Mesenchymal stem cell (in vitro differentiated cells and primary cell): Measurements from ENCODE around the gene METTL13.

Experiments used
- DNase-seq: peaks from one replicate; pipeline ENCODE4 v3.0.0-alpha.2; 2013
- H2AFZ ChIP-seq: one replicate; pipeline ENCODE4 v1.6.1; 2013; ENCODE audit warnings: low read depth, mild to moderate bottlenecking, control low read depth, inconsistent platforms, low read length, moderate library complexity
- H2AK5ac ChIP-seq: 2 replicates; pipeline ENCODE4 v1.6.1; 2013; ENCODE audit warnings: low read length, moderate library complexity, mild to moderate bottlenecking, inconsistent platforms; ENCODE audit not compliant: severe bottlenecking
- H2BK120ac ChIP-seq: one replicate; pipeline ENCODE4 v1.6.1; 2013; ENCODE audit warnings: low read depth, mild to moderate bottlenecking, inconsistent platforms, low read length, moderate library complexity
- H2BK12ac ChIP-seq, 2 experiments: one replicate each; pipeline ENCODE4 v1.6.1; 2013; ENCODE audit warnings: inconsistent platforms in 2 of 2, low read length in 2 of 2, mild to moderate bottlenecking in 2 of 2, moderate library complexity in 2 of 2, control low read depth in 1 of 2
- H2BK15ac ChIP-seq: one replicate; pipeline ENCODE4 v1.6.1; 2013; ENCODE audit warnings: mild to moderate bottlenecking, low read depth, inconsistent platforms; ENCODE audit not compliant: poor library complexity, severe bottlenecking
- H2BK5ac ChIP-seq: 2 replicates; pipeline ENCODE4 v1.6.1; 2013; ENCODE audit warnings: low read depth, mild to moderate bottlenecking, low read length, control low read depth, inconsistent platforms; ENCODE audit not compliant: poor library complexity, severe bottlenecking
- H3K14ac ChIP-seq, 2 experiments: one replicate each; pipeline ENCODE4 v1.6.1; 2013; ENCODE audit warnings: inconsistent platforms in 2 of 2, low read length in 2 of 2, control low read depth in 1 of 2, mild to moderate bottlenecking in 1 of 2, moderate library complexity in 1 of 2
- H3K18ac ChIP-seq, 2 experiments: one replicate each; pipeline ENCODE4 v1.6.1; 2013; ENCODE audit warnings: inconsistent platforms in 2 of 2, low read length in 2 of 2, control low read depth in 1 of 2, low read depth in 1 of 2, mild to moderate bottlenecking in 1 of 2
- H3K23ac ChIP-seq, 2 experiments: one replicate each; pipeline ENCODE4 v1.6.1; 2013; ENCODE audit warnings: inconsistent platforms in 2 of 2, low read length in 2 of 2, mild to moderate bottlenecking in 2 of 2, moderate library complexity in 2 of 2, control low read depth in 1 of 2
- H3K27ac ChIP-seq: 2 replicates; pipeline ENCODE4 v1.5.1; 2013; ENCODE audit warnings: mild to moderate bottlenecking, moderate library complexity, low read length, control low read depth, inconsistent platforms; ENCODE audit not compliant: poor library complexity, severe bottlenecking
- H3K27me3 ChIP-seq, 2 experiments: 2 replicates each; pipeline versions ENCODE4 v1.6.1 to v1.7.0; 2013; ENCODE audit warnings: low read length in 2 of 2, mild to moderate bottlenecking in 2 of 2, moderate library complexity in 2 of 2, control low read depth in 1 of 2, inconsistent platforms in 1 of 2; ENCODE audit not compliant: control insufficient read depth in 1 of 2, insufficient read depth in 1 of 2
- H3K36me3 ChIP-seq, 2 experiments: 2 replicates each; pipeline versions ENCODE4 v1.6.1 to v1.7.0; 2013; ENCODE audit warnings: low read length in 2 of 2, control low read depth in 1 of 2, inconsistent platforms in 1 of 2, low read depth in 1 of 2, mild to moderate bottlenecking in 1 of 2; ENCODE audit not compliant: insufficient read depth in 2 of 2, control insufficient read depth in 1 of 2
- H3K4ac ChIP-seq, 2 experiments: one replicate each; pipeline ENCODE4 v1.6.1; 2013; ENCODE audit warnings: inconsistent platforms in 2 of 2, low read length in 2 of 2, mild to moderate bottlenecking in 2 of 2, moderate library complexity in 2 of 2, control low read depth in 1 of 2, low read depth in 1 of 2
- H3K4me1 ChIP-seq: 2 replicates; pipeline ENCODE4 v1.6.1; 2013; ENCODE audit warnings: low read depth, low read length, control low read depth; ENCODE audit not compliant: control insufficient read depth, insufficient read depth
- H3K4me2 ChIP-seq: 2 replicates; pipeline ENCODE4 v1.6.1; 2013; ENCODE audit warnings: low read length, mild to moderate bottlenecking, inconsistent platforms; ENCODE audit not compliant: poor library complexity, severe bottlenecking
- H3K4me3 ChIP-seq, 2 experiments: 2 replicates each; pipeline versions ENCODE4 v1.5.1 to v1.7.0; 2013; ENCODE audit warnings: low read length in 2 of 2, mild to moderate bottlenecking in 2 of 2, control low read depth in 1 of 2, low read depth in 1 of 2; ENCODE audit not compliant: insufficient read depth in 1 of 2
- H3K79me1 ChIP-seq: replicated peaks from 2 replicates; pipeline ENCODE4 v1.6.1; 2013; ENCODE audit warnings: mild to moderate bottlenecking, control low read depth, low read length, inconsistent platforms; ENCODE audit not compliant: poor library complexity, severe bottlenecking
- H3K9ac ChIP-seq: 2 replicates; pipeline ENCODE4 v1.7.0; 2013; ENCODE audit warnings: mild to moderate bottlenecking, low read length, moderate library complexity
- H3K9me3 ChIP-seq: 2 replicates; pipeline ENCODE4 v1.7.0; 2013; ENCODE audit warnings: mild to moderate bottlenecking, low read length; ENCODE audit not compliant: control insufficient read depth
- H4K8ac ChIP-seq: one replicate; pipeline ENCODE4 v1.6.1; 2013; ENCODE audit warnings: inconsistent platforms, mild to moderate bottlenecking, low read length, moderate library complexity
- H4K91ac ChIP-seq: one replicate; pipeline ENCODE4 v1.6.1; 2013; ENCODE audit warnings: mild to moderate bottlenecking, low read length, inconsistent platforms
- WGBS: methylation state at CpG from one replicate; pipeline ENCODE4 v1.1.7; 2013; ENCODE audit warnings: mixed read lengths; 5-methylcytosine and 5-hydroxymethylcytosine counted together

The METTL13 gene

DNA sequence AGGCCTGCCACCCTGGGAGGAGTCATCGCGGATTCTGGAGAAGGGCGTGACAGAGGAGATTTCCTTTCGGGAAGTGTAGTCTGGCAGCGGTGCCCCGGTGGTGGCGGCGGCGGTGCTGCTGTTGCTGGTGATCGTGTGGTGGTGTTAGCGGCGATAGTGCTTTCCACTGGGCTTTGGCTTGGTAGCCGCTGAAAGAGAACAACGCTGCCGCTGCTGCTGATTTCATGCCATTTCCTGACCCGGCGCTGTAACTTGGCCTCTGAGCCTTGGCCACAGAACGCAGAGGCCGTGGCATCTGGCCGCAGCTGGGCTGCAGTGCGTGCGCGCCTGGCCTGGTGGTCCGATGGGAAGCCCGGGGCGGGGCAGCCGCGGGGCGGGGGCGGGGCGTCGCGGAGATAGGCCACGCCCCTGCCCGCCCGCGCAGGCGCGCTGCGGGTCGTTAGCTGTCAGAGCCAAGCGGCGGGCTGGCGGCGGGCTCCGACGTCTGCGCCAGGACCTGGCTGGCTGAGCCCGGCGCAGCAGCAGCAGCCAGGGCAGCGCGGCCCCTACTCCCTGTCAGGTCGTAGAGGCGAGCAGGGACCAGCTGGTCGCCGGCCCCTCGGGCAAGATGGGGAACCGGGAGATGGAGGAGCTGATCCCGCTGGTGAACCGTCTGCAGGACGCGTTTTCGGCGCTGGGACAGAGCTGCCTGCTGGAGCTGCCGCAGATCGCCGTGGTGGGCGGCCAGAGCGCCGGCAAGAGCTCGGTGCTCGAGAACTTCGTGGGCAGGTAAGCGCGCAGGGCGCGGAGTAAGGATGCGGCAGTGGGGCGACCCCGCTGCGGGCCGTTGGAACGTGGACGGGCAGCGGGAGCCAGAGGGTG lies 59.8 kb downstream of the METTL13 start, which contains the start of gene DNM3:
Gene DNM3 (plus strand): TSS at position 449 of the 861 bp plus-strand sequence. CDS start 159 bp downstream, at position 608.
- 2% methylated on average over 49 of the region's 85 CpGs for WGBS
- H3K27me3 ChIP-seq, result peaks cover 0 to 5% of the 10 kb centered on the region in 2 experiments
- no peak within 1 kb of the TSS for H2BK15ac ChIP-seq

GRCh38 chr1:171841931-171842761 lies 60.7 kb downstream of the METTL13 start:
- H3K4me1 ChIP-seq, result peaks cover 12% of the 10 kb centered on the region

More for the DNA sequence above, 59.8 kb downstream of the METTL13 start, which contains the start of gene DNM3:
- H3K4me3 ChIP-seq, result peak within 1 kb of the TSS; percentile 70 to 92
- no peaks in the 10 kb centered on the region for H3K9me3 ChIP-seq
- H3K4me2 ChIP-seq, result peak within 1 kb of the TSS; percentile 83
- no peaks in the 10 kb centered on the region for H3K36me3 ChIP-seq
- peak within 1 kb of the TSS; percentile 98 for H2AFZ ChIP-seq
- peak within 1 kb of the TSS; percentile 82 for H4K8ac ChIP-seq
- no peak within 1 kb of the TSS for H2BK5ac ChIP-seq
- no peak within 1 kb of the TSS for H2AK5ac ChIP-seq
- no peaks in the 10 kb centered on the region for H3K79me1 ChIP-seq
- H3K9ac ChIP-seq, result peak within 1 kb of the TSS; percentile 83
- H2BK120ac ChIP-seq, result no peak within 1 kb of the TSS
- H3K4ac ChIP-seq, result no peak within 1 kb of the TSS
- peaks cover 12% of the 10 kb centered on the region for H3K4me1 ChIP-seq
- peak within 1 kb of the TSS; percentile 8 for H3K27ac ChIP-seq
- peak; percentile 90 for DNase-seq
- no peak within 1 kb of the TSS for H4K91ac ChIP-seq
- H3K18ac ChIP-seq, result peak within 1 kb of the TSS; percentile 61 to 79
- H3K14ac ChIP-seq, result peak within 1 kb of the TSS in 1 of 2 experiments; percentile 35
- H3K23ac ChIP-seq, result peak within 1 kb of the TSS in 1 of 2 experiments; percentile 32
- H2BK12ac ChIP-seq, result peak within 1 kb of the TSS; percentile 18 to 47

DNA sequence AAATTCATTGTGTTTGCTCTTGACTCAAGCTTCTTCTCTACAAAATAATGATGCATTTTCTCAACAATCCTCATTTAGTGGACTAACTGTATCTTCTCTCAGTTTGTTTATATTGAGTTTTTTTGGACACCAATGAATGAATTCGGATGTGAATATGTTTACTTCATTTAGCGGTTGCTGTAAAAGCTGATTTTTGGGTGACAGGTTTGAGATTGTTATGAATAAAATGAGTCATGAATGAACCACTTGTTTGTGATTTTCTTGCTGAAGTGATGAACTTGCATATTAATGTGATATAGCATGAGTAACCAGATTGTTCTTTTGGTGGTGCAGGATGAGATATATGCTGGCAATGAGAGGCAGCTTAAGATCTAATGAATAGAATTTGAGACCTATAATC lies 62.9 kb downstream of the METTL13 start:
- Histone ChIP-seq H3K14ac (no peak overlapping the region), H3K4ac (no peak overlapping the region), H4K8ac (no peak overlapping the region), H3K4me1 (peaks cover 12% of the 10 kb centered on the region), H3K9me3 (no peaks in the 10 kb centered on the region), H2AK5ac (no peak overlapping the region), H3K18ac (no peak overlapping the region), H3K4me3 (no peak overlapping the region), H3K79me1 (no peaks in the 10 kb centered on the region), H3K36me3 (no peaks in the 10 kb centered on the region), H2AFZ (no peak overlapping the region), H3K9ac (no peak overlapping the region), H2BK5ac (no peak overlapping the region), H2BK15ac (no peak overlapping the region), H2BK12ac (no peak overlapping the region), H2BK120ac (no peak overlapping the region), H3K27me3 (peaks cover 0 to 4% of the 10 kb centered on the region in 2 experiments), H3K4me2 (no peak overlapping the region), H3K27ac (no peak overlapping the region), H4K91ac (no peak overlapping the region), H3K23ac (no peak overlapping the region)
- DNase-seq, result no peak
- WGBS, result 95% methylated on average over 2 of the region's 2 CpGs

More at GRCh38 chr1:171841931-171842761, 60.7 kb downstream of the METTL13 start:
- 2% methylated on average over 35 of the region's 40 CpGs for WGBS
- Histone ChIP-seq H3K79me1 (no peaks in the 10 kb centered on the region), H3K18ac (peak overlapping the region in 1 of 2 experiments; percentile 7), H4K8ac (no peak overlapping the region), H2BK12ac (no peak overlapping the region), H3K9me3 (no peaks in the 10 kb centered on the region), H2AK5ac (no peak overlapping the region), H2AFZ (peak overlapping the region; percentile 98), H3K4ac (no peak overlapping the region), H3K14ac (no peak overlapping the region), H3K4me3 (peak overlapping the region; percentile 70 to 92), H3K27me3 (peaks cover 0 to 5% of the 10 kb centered on the region in 2 experiments), H3K4me2 (peak overlapping the region; percentile 83), H2BK120ac (no peak overlapping the region), H3K23ac (peak overlapping the region in 1 of 2 experiments; percentile 32), H2BK15ac (no peak overlapping the region), H2BK5ac (no peak overlapping the region), H3K27ac (no peak overlapping the region), H3K9ac (peak overlapping the region; percentile 82), H4K91ac (no peak overlapping the region), H3K36me3 (no peaks in the 10 kb centered on the region)
- DNase-seq, result peak; percentile 20

GRCh38 chr1:171845998-171846397 lies 64.5 kb downstream of the METTL13 start:
- Histone ChIP-seq H2AFZ (no peak overlapping the region), H2BK12ac (no peak overlapping the region), H3K9me3 (no peaks in the 10 kb centered on the region), H2BK5ac (no peak overlapping the region), H3K18ac (no peak overlapping the region), H2BK120ac (no peak overlapping the region), H3K4me1 (peaks cover 11% of the 10 kb centered on the region), H4K8ac (no peak overlapping the region), H2BK15ac (no peak overlapping the region), H3K27ac (no peak overlapping the region), H3K23ac (no peak overlapping the region), H3K9ac (no peak overlapping the region), H2AK5ac (no peak overlapping the region), H3K14ac (no peak overlapping the region), H4K91ac (no peak overlapping the region), H3K4me3 (no peak overlapping the region), H3K36me3 (no peaks in the 10 kb centered on the region), H3K79me1 (no peaks in the 10 kb centered on the region), H3K27me3 (no peaks in the 10 kb centered on the region), H3K4me2 (no peak overlapping the region), H3K4ac (no peak overlapping the region)
- DNase-seq, result no peak
